ENCODE data around the gene KCNRG. TPM values are rescaled to one million over a fixed set of nuclear protein-coding genes. Genes with fewer than 3 reads are reported as not detected.
"Not testable (repeated sequence)": the region's sequence is repeated elsewhere in the genome, so short reads cannot be mapped to it uniquely, and the experiment has no call there.

KCNRG gene
- total and polyA plus RNA-seq, 4 experiments from 2014 or later: 0.64 to 0.83 (median 0.70) TPM; not detected in 1

- no peak overlapping the region for H3K27ac Mint-ChIP-seq
- Histone ChIP-seq H3K36me3 (ENCODE audit: insufficient read depth, low read length) (no peaks in the 10 kb centered on the region), H3K4me1 (ENCODE audit: insufficient read depth, low read length) (no peaks in the 10 kb centered on the region), H3K27ac (ENCODE audit: low read depth, low read length) (no peak overlapping the region), H3K27me3 (ENCODE audit: insufficient read depth, low read length) (no peaks in the 10 kb centered on the region), H3K4me3 (ENCODE audit: low read length in 2 of 2) (no peak overlapping the region), H3K9me3 (ENCODE audit: control insufficient read depth in 1 of 2, low read length in 2 of 2) (no peaks in the 10 kb centered on the region)
- no peaks in the 10 kb centered on the region for H3K36me3 Mint-ChIP-seq
- intact Hi-C loops (cut with micrococcal nuclease): no loop called here
- POLR2A ChIA-PET (ENCODE audit: partially characterized antibody): interaction anchor here (0.8 to 1.5 kb wide), 2 partner anchors 17 to 145 kb away, joined by 3 to 5 read pairs; partner anchors contain the start of gene TRIM13
- H3K4me3 Mint-ChIP-seq: no peak overlapping the region
- no peaks in the 10 kb centered on the region for H3K27me3 Mint-ChIP-seq
- no peak for DNase-seq
- H3K9me3 Mint-ChIP-seq: no peaks in the 10 kb centered on the region
- peaks cover 0 to 5% (median 3%) of the 10 kb centered on the region in 4 donors for H3K4me1 Mint-ChIP-seq
- CTCF ChIA-PET (ENCODE audit: partially characterized antibody): interaction anchor here (0.5 to 7.9 kb wide), 6 partner anchors 9 to 1090 kb away, joined by 3 to 105 read pairs (median 4); no protein-coding TSS in a partner anchor
Measured at GRCh38 chr13:49980266-49980665, 35.0 kb upstream of the KCNRG start.

- CTCF ChIA-PET (ENCODE audit: partially characterized antibody): interaction anchor here (0.7 to 2.3 kb wide), 2 partner anchors 8 to 12 kb away, joined by 5 to 8 read pairs; no protein-coding TSS in a partner anchor
- H3K9me3 Mint-ChIP-seq: no peaks in the 10 kb centered on the region
- H3K27me3 Mint-ChIP-seq: no peaks in the 10 kb centered on the region
- H3K27ac ChIP-seq (ENCODE audit: low read depth, low read length): no peak overlapping the region
- H3K27me3 ChIP-seq (ENCODE audit: insufficient read depth, low read length): no peaks in the 10 kb centered on the region
- H3K27ac Mint-ChIP-seq: peak overlapping the region in 1 of 7 donors; percentile 64
- H3K4me3 ChIP-seq (ENCODE audit: low read length in 2 of 2): no peak overlapping the region
- H3K36me3 Mint-ChIP-seq: no peaks in the 10 kb centered on the region
- POLR2A ChIA-PET (ENCODE audit: partially characterized antibody): no interaction called here
- peaks cover 0 to 2% (median 0%) of the 10 kb centered on the region in 4 donors for H3K4me1 Mint-ChIP-seq
- no peaks in the 10 kb centered on the region for H3K4me1 ChIP-seq (ENCODE audit: insufficient read depth, low read length)
- H3K4me3 Mint-ChIP-seq: no peak overlapping the region
- H3K9me3 ChIP-seq (ENCODE audit: control insufficient read depth in 1 of 2, low read length in 2 of 2): no peaks in the 10 kb centered on the region
- no peaks in the 10 kb centered on the region for H3K36me3 ChIP-seq (ENCODE audit: insufficient read depth, low read length)
- intact Hi-C loops (cut with micrococcal nuclease): no loop called here
- DNase-seq: no peak
Measured at GRCh38 chr13:49985129-49985528, 30.1 kb upstream of the KCNRG start.

DNA sequence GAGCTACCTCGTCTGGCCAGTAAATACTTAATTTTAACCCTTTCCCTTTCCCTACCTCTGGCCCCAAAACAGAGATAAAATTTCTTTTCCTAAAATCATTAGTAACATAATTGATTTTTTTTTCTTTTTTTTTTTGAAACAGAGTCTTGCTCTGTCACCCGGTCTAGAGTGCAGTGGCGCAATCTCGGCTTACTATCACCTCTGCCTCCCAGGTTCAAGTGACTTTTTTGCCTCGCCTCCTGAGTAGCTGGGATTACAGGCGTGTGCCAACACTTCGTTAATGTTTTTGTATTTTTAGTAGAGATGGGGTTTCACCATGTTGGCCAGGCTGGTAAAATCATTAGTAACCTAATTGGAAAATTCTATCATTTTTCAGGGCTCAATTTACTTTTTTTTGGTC, 28.8 kb upstream of the KCNRG start:
- ChIA-PET CTCF (ENCODE audit: partially characterized antibody) (interaction anchor here (2.3 kb wide), 1 partner anchor 10 kb away, joined by 8 read pairs; no protein-coding TSS in a partner anchor), POLR2A (ENCODE audit: partially characterized antibody) (interaction anchor here (0.6 kb wide), 1 partner anchor 13 kb away, joined by 3 read pairs; no protein-coding TSS in a partner anchor)

GRCh38 chr13:49990612-49991011, 24.6 kb upstream of the KCNRG start:
- H3K4me3 Mint-ChIP-seq; H3K4me1 Mint-ChIP-seq; H3K4me3 ChIP-seq (ENCODE audit: low read length in 2 of 2); H3K27ac ChIP-seq (ENCODE audit: low read depth, low read length); H3K9me3 ChIP-seq (ENCODE audit: control insufficient read depth in 1 of 2, low read length in 2 of 2); H3K36me3 Mint-ChIP-seq; H3K27me3 Mint-ChIP-seq; H3K4me1 ChIP-seq (ENCODE audit: insufficient read depth, low read length); H3K27me3 ChIP-seq (ENCODE audit: insufficient read depth, low read length); H3K36me3 ChIP-seq (ENCODE audit: insufficient read depth, low read length); DNase-seq; H3K9me3 Mint-ChIP-seq; POLR2A ChIA-PET (ENCODE audit: partially characterized antibody): not testable (repeated sequence)
- H3K27ac Mint-ChIP-seq: peak overlapping the region in 1 of 7 donors; percentile 47
- intact Hi-C loops (cut with micrococcal nuclease): loop anchor here (10.0 kb wide), 2 partner anchors 244 to 374 kb away; no protein-coding TSS in a partner anchor
- CTCF ChIA-PET (ENCODE audit: partially characterized antibody): interaction anchor here (1.4 to 2.2 kb wide), 2 partner anchors 14 to 810 kb away, joined by 4 to 7 read pairs; no protein-coding TSS in a partner anchor

More for the DNA sequence above, 28.8 kb upstream of the KCNRG start:
- intact Hi-C loops (cut with micrococcal nuclease): no loop called here
- H3K4me3 ChIP-seq (ENCODE audit: low read length in 2 of 2): no peak overlapping the region
- Mint-ChIP-seq H3K9me3 (no peaks in the 10 kb centered on the region), H3K4me1 (peaks cover 0 to 2% (median 0%) of the 10 kb centered on the region in 4 donors), H3K36me3 (no peaks in the 10 kb centered on the region), H3K27me3 (no peaks in the 10 kb centered on the region), H3K4me3 (no peak overlapping the region), H3K27ac (peak overlapping the region in 1 of 7 donors; percentile 5)
- H3K27me3 ChIP-seq (ENCODE audit: insufficient read depth, low read length): no peaks in the 10 kb centered on the region
- no peak for DNase-seq
- no peaks in the 10 kb centered on the region for H3K9me3 ChIP-seq (ENCODE audit: control insufficient read depth in 1 of 2, low read length in 2 of 2)
- H3K4me1 ChIP-seq (ENCODE audit: insufficient read depth, low read length): no peaks in the 10 kb centered on the region
- H3K36me3 ChIP-seq (ENCODE audit: insufficient read depth, low read length): no peaks in the 10 kb centered on the region
- no peak overlapping the region for H3K27ac ChIP-seq (ENCODE audit: low read depth, low read length)

GRCh38 chr13:49993111-49993510, 22.1 kb upstream of the KCNRG start:
- Mint-ChIP-seq H3K36me3 (peaks cover 3 to 15% of the 10 kb centered on the region in 2 donors), H3K27me3 (no peaks in the 10 kb centered on the region), H3K9me3 (no peaks in the 10 kb centered on the region), H3K4me1 (peaks cover 12 to 22% (median 15%) of the 10 kb centered on the region in 4 donors), H3K4me3 (no peak overlapping the region), H3K27ac (peak overlapping the region in 2 of 7 donors; percentile 5 to 13)
- H3K9me3 ChIP-seq (ENCODE audit: control insufficient read depth in 1 of 2, low read length in 2 of 2): no peaks in the 10 kb centered on the region
- CTCF ChIA-PET (ENCODE audit: partially characterized antibody): no interaction called here
- intact Hi-C loops (cut with micrococcal nuclease): loop anchor here (10.0 kb wide), 2 partner anchors 242 to 372 kb away; no protein-coding TSS in a partner anchor
- H3K4me1 ChIP-seq (ENCODE audit: insufficient read depth, low read length): peaks cover 19% of the 10 kb centered on the region
- POLR2A ChIA-PET (ENCODE audit: partially characterized antibody): interaction anchor here (0.9 kb wide), 1 partner anchor 918 kb away, joined by 3 read pairs; no protein-coding TSS in a partner anchor
- H3K4me3 ChIP-seq (ENCODE audit: low read length in 2 of 2): no peak overlapping the region
- H3K27ac ChIP-seq (ENCODE audit: low read depth, low read length): no peak overlapping the region
- no peak for DNase-seq
- no peaks in the 10 kb centered on the region for H3K27me3 ChIP-seq (ENCODE audit: insufficient read depth, low read length)
- H3K36me3 ChIP-seq (ENCODE audit: insufficient read depth, low read length): peaks cover 2% of the 10 kb centered on the region

- intact Hi-C loops (cut with micrococcal nuclease): loop anchor here (10.0 kb wide), 2 partner anchors 241 to 371 kb away; no protein-coding TSS in a partner anchor
- Histone ChIP-seq H3K4me3 (ENCODE audit: low read length in 2 of 2) (no peak overlapping the region), H3K27ac (ENCODE audit: low read depth, low read length) (no peak overlapping the region), H3K9me3 (ENCODE audit: control insufficient read depth in 1 of 2, low read length in 2 of 2) (no peaks in the 10 kb centered on the region), H3K4me1 (ENCODE audit: insufficient read depth, low read length) (peaks cover 24% of the 10 kb centered on the region), H3K36me3 (ENCODE audit: insufficient read depth, low read length) (peaks cover 5% of the 10 kb centered on the region), H3K27me3 (ENCODE audit: insufficient read depth, low read length) (no peaks in the 10 kb centered on the region)
- no peaks in the 10 kb centered on the region for H3K9me3 Mint-ChIP-seq
- no peak overlapping the region for H3K4me3 Mint-ChIP-seq
- H3K27ac Mint-ChIP-seq: no peak overlapping the region
- ChIA-PET CTCF (ENCODE audit: partially characterized antibody) (no interaction called here), POLR2A (ENCODE audit: partially characterized antibody) (interaction anchor here (1.2 kb wide), 1 partner anchor 133 kb away, joined by 4 read pairs; no protein-coding TSS in a partner anchor)
- H3K27me3 Mint-ChIP-seq: no peaks in the 10 kb centered on the region
- peaks cover 6 to 17% of the 10 kb centered on the region in 2 donors for H3K36me3 Mint-ChIP-seq
- no peak for DNase-seq
- H3K4me1 Mint-ChIP-seq: peaks cover 14 to 28% (median 20%) of the 10 kb centered on the region in 4 donors
Measured at GRCh38 chr13:49993666-49994065, 21.6 kb upstream of the KCNRG start.

GRCh38 chr13:49995625-49996101, 19.6 kb upstream of the KCNRG start:
- DNase-seq: no peak
- Mint-ChIP-seq H3K4me1 (peaks cover 26 to 48% (median 34%) of the 10 kb centered on the region in 4 donors), H3K9me3 (no peaks in the 10 kb centered on the region), H3K4me3 (peak overlapping the region; percentile 67 to 85 (median 78)), H3K27ac (peak overlapping the region; percentile 42 to 91 (median 85)), H3K36me3 (peaks cover 10 to 31% of the 10 kb centered on the region in 2 donors), H3K27me3 (no peaks in the 10 kb centered on the region)
- Histone ChIP-seq H3K4me3 (ENCODE audit: low read length in 2 of 2) (peak overlapping the region; percentile 24 to 62), H3K9me3 (ENCODE audit: control insufficient read depth in 1 of 2, low read length in 2 of 2) (no peaks in the 10 kb centered on the region), H3K4me1 (ENCODE audit: insufficient read depth, low read length) (peaks cover 44% of the 10 kb centered on the region), H3K27me3 (ENCODE audit: insufficient read depth, low read length) (no peaks in the 10 kb centered on the region), H3K36me3 (ENCODE audit: insufficient read depth, low read length) (peaks cover 15% of the 10 kb centered on the region), H3K27ac (ENCODE audit: low read depth, low read length) (peak overlapping the region; percentile 52)
- CTCF ChIA-PET (ENCODE audit: partially characterized antibody): interaction anchor here (1.0 to 3.9 kb wide), 7 partner anchors 13 to 919 kb away, joined by 5 to 114 read pairs (median 18); no protein-coding TSS in a partner anchor
- POLR2A ChIA-PET (ENCODE audit: partially characterized antibody): interaction anchor here (1.4 to 5.6 kb wide), 13 partner anchors 15 to 920 kb away, joined by 4 to 219 read pairs (median 18); partner anchors contain the start of genes RNASEH2B and SPRYD7
- intact Hi-C loops (cut with micrococcal nuclease): loop anchor here (1.0 to 10.0 kb wide), 9 partner anchors 19 to 1587 kb away; partner anchors contain the start of genes FNDC3A and WDFY2

Measured in CD4-positive, alpha-beta memory T cell (primary cell).